CD4-positive, CD25-positive, alpha-beta regulatory T cell (primary cell): Measurements from ENCODE around the gene ARHGAP4. TPM values are rescaled to one million over a fixed set of nuclear protein-coding genes. Genes with fewer than 3 reads are reported as not detected.

Experiments
- ATAC-seq, 2 donors: fragments of 150-1000 bp; cut with Tn5 transposase; one replicate each; pipeline ENCODE4 v1.10.0; 2021; ENCODE audit warnings: low read depth in 2 of 2, moderate number of reproducible peaks in 2 of 2, moderate library complexity in 1 of 2
- DNase-seq, 3 donors: peaks; one replicate each; pipeline versions ENCODE4 v3.0.0 to v3.0.0-alpha.2; 2012 to 2022; ENCODE audit warnings: mixed read lengths in 1 of 3
- H3K27ac ChIP-seq: one replicate; pipeline ENCODE4 v1.7.0; 2013; ENCODE audit warnings: mild to moderate bottlenecking, low read length; ENCODE audit not compliant: insufficient read depth, poor library complexity, severe bottlenecking
- H3K27me3 ChIP-seq: one replicate; pipeline ENCODE4 v1.7.0; 2013; ENCODE audit warnings: low read length; ENCODE audit not compliant: control insufficient read depth, insufficient read depth
- H3K36me3 ChIP-seq: one replicate; pipeline ENCODE4 v1.7.0; 2013; ENCODE audit warnings: mild to moderate bottlenecking, low read length, moderate library complexity; ENCODE audit not compliant: control insufficient read depth, insufficient read depth
- H3K4me1 ChIP-seq: 2 replicates; pipeline ENCODE4 v1.7.0; 2013; ENCODE audit warnings: mild to moderate bottlenecking, low read length; ENCODE audit not compliant: insufficient read depth, control insufficient read depth, poor library complexity, severe bottlenecking
- H3K4me3 ChIP-seq: one replicate; pipeline ENCODE4 v1.7.0; 2013; ENCODE audit warnings: low read depth, mild to moderate bottlenecking, low read length, moderate library complexity
- H3K9me3 ChIP-seq, 2 experiments: 1 replicate in 1 of 2; 2 replicates in 1 of 2; pipeline ENCODE4 v1.7.0; 2013; ENCODE audit warnings: low read length in 2 of 2, mild to moderate bottlenecking in 1 of 2, moderate library complexity in 1 of 2; ENCODE audit not compliant: control insufficient read depth in 2 of 2
- H3K27ac Mint-ChIP-seq, 3 donors: one replicate each; pipeline ENCODE4 v1.8.0; 2020 to 2022; ENCODE audit warnings: mild to moderate bottlenecking in 3 of 3, mixed read lengths in 3 of 3, moderate library complexity in 2 of 3
- H3K27me3 Mint-ChIP-seq: one replicate; pipeline ENCODE4 v1.8.0; 2022; ENCODE audit warnings: mild to moderate bottlenecking, mixed read lengths
- H3K36me3 Mint-ChIP-seq: one replicate; pipeline ENCODE4 v1.8.0; 2020; ENCODE audit warnings: mixed read lengths
- H3K4me1 Mint-ChIP-seq, 4 donors: one replicate each; pipeline ENCODE4 v1.8.0; 2020 to 2022; ENCODE audit warnings: mixed read lengths in 4 of 4, mild to moderate bottlenecking in 1 of 4
- H3K4me3 Mint-ChIP-seq, 4 donors: one replicate each; pipeline ENCODE4 v1.8.0; 2020 to 2022; ENCODE audit warnings: mild to moderate bottlenecking in 4 of 4, mixed read lengths in 4 of 4, moderate library complexity in 3 of 4
- H3K9me3 Mint-ChIP-seq, 7 donors: one replicate each; pipeline ENCODE4 v1.8.0; 2020 to 2022; ENCODE audit warnings: mixed read lengths in 7 of 7, mild to moderate bottlenecking in 3 of 7, moderate library complexity in 2 of 7
- polyA plus RNA-seq, 4 donors: library from polyadenylated mRNA; unstranded; fragments of 300-500 nt; fragmentation: Illumina TruSeq; gene quantifications; one replicate each; pipeline ENCODE4 v1.2.3, GENCODE V29; 2021
- total RNA-seq: library from RNA; stranded (reverse); gene quantifications from one replicate; pipeline ENCODE4 v1.2.3, GENCODE V29; 2022

Gene ARHGAP4
- total and polyA plus RNA-seq, 5 donors from 2014 or later, result 73.5 to 459 (median 81.2) TPM

GRCh38 chrX:153871946-153872878 is 53.9 kb downstream of the ARHGAP4 start:
- H3K36me3 ChIP-seq, result no peaks in the 10 kb centered on the region
- H3K27me3 ChIP-seq, result no peaks in the 10 kb centered on the region
- H3K4me3 ChIP-seq, result no peak overlapping the region
- Mint-ChIP-seq H3K36me3 (no peaks in the 10 kb centered on the region), H3K27ac (no peak overlapping the region), H3K4me3 (no peak overlapping the region), H3K4me1 (peaks cover 0 to 6% (median 1%) of the 10 kb centered on the region in 4 donors), H3K27me3 (peaks cover 7% of the 10 kb centered on the region), H3K9me3 (peaks cover 0 to 8% (median 0%) of the 10 kb centered on the region in 7 donors)
- no peak overlapping the region for H3K27ac ChIP-seq
- H3K9me3 ChIP-seq, result no peaks in the 10 kb centered on the region
- no peak for DNase-seq
- no peak for ATAC-seq
- no peaks in the 10 kb centered on the region for H3K4me1 ChIP-seq

- H3K9me3 ChIP-seq, result no peaks in the 10 kb centered on the region
- Mint-ChIP-seq H3K36me3 (no peaks in the 10 kb centered on the region), H3K4me3 (no peak overlapping the region), H3K4me1 (peaks cover 0 to 5% (median 1%) of the 10 kb centered on the region in 4 donors), H3K9me3 (peaks cover 0 to 8% (median 0%) of the 10 kb centered on the region in 7 donors), H3K27me3 (peaks cover 7% of the 10 kb centered on the region), H3K27ac (peak overlapping the region in 1 of 3 donors; percentile 11)
- H3K36me3 ChIP-seq, result no peaks in the 10 kb centered on the region
- H3K4me1 ChIP-seq, result no peaks in the 10 kb centered on the region
- no peaks in the 10 kb centered on the region for H3K27me3 ChIP-seq
- DNase-seq (no peak), ATAC-seq (no peak)
- no peak overlapping the region for H3K4me3 ChIP-seq
- no peak overlapping the region for H3K27ac ChIP-seq
Observed at GRCh38 chrX:153871451-153871850, 54.6 kb downstream of the ARHGAP4 start.

GRCh38 chrX:153870791-153871360 is 55.2 kb downstream of the ARHGAP4 start:
- DNase-seq (no peak), ATAC-seq (no peak)
- H3K4me3 Mint-ChIP-seq, result no peak overlapping the region

GRCh38 chrX:153870288-153870690 is 55.8 kb downstream of the ARHGAP4 start:
- no peaks in the 10 kb centered on the region for H3K36me3 ChIP-seq
- ATAC-seq, result no peak
- no peak for DNase-seq
- Mint-ChIP-seq H3K4me1 (peaks cover 0 to 3% (median 1%) of the 10 kb centered on the region in 4 donors), H3K9me3 (peaks cover 0 to 8% (median 0%) of the 10 kb centered on the region in 7 donors), H3K27ac (no peak overlapping the region), H3K4me3 (no peak overlapping the region), H3K27me3 (peaks cover 4% of the 10 kb centered on the region), H3K36me3 (no peaks in the 10 kb centered on the region)
- H3K9me3 ChIP-seq, result no peaks in the 10 kb centered on the region
- no peaks in the 10 kb centered on the region for H3K27me3 ChIP-seq
- no peak overlapping the region for H3K4me3 ChIP-seq
- no peaks in the 10 kb centered on the region for H3K4me1 ChIP-seq
- H3K27ac ChIP-seq, result no peak overlapping the region

More at GRCh38 chrX:153870791-153871360, 55.2 kb downstream of the ARHGAP4 start:
- Mint-ChIP-seq H3K4me1 (peaks cover 0 to 3% (median 1%) of the 10 kb centered on the region in 4 donors), H3K36me3 (no peaks in the 10 kb centered on the region), H3K27ac (no peak overlapping the region), H3K9me3 (peaks cover 0 to 8% (median 0%) of the 10 kb centered on the region in 7 donors), H3K27me3 (peaks cover 7% of the 10 kb centered on the region)
- H3K36me3 ChIP-seq, result no peaks in the 10 kb centered on the region
- no peaks in the 10 kb centered on the region for H3K4me1 ChIP-seq
- no peak overlapping the region for H3K4me3 ChIP-seq
- H3K27ac ChIP-seq, result no peak overlapping the region
- no peaks in the 10 kb centered on the region for H3K27me3 ChIP-seq
- no peaks in the 10 kb centered on the region for H3K9me3 ChIP-seq

- Mint-ChIP-seq H3K27me3 (no peaks in the 10 kb centered on the region), H3K27ac (no peak overlapping the region), H3K36me3 (no peaks in the 10 kb centered on the region), H3K4me3 (no peak overlapping the region), H3K4me1 (peaks cover 0 to under 1% (median 0%) of the 10 kb centered on the region in 4 donors), H3K9me3 (peaks cover 0 to 4% (median 0%) of the 10 kb centered on the region in 7 donors)
- H3K9me3 ChIP-seq, result no peaks in the 10 kb centered on the region
- H3K27ac ChIP-seq, result no peak overlapping the region
- DNase-seq (no peak), ATAC-seq (no peak)
- H3K4me1 ChIP-seq, result no peaks in the 10 kb centered on the region
- no peaks in the 10 kb centered on the region for H3K27me3 ChIP-seq
- no peak overlapping the region for H3K4me3 ChIP-seq
- no peaks in the 10 kb centered on the region for H3K36me3 ChIP-seq
Observed at GRCh38 chrX:153869473-153870287, 56.4 kb downstream of the ARHGAP4 start.

- Mint-ChIP-seq H3K36me3 (no peaks in the 10 kb centered on the region), H3K4me1 (no peaks in the 10 kb centered on the region), H3K4me3 (no peak overlapping the region), H3K27ac (no peak overlapping the region), H3K27me3 (no peaks in the 10 kb centered on the region), H3K9me3 (peaks cover 0 to 2% (median 0%) of the 10 kb centered on the region in 7 donors)
- Histone ChIP-seq H3K36me3 (no peaks in the 10 kb centered on the region), H3K4me1 (no peaks in the 10 kb centered on the region), H3K4me3 (no peak overlapping the region), H3K27ac (no peak overlapping the region), H3K9me3 (no peaks in the 10 kb centered on the region), H3K27me3 (no peaks in the 10 kb centered on the region)
- no peak for DNase-seq
- ATAC-seq, result no peak
Observed at GRCh38 chrX:153868576-153869472, 57.2 kb downstream of the ARHGAP4 start.

GRCh38 chrX:153867671-153868070 is 58.4 kb downstream of the ARHGAP4 start:
- Histone ChIP-seq H3K4me1 (no peaks in the 10 kb centered on the region), H3K27me3 (no peaks in the 10 kb centered on the region), H3K4me3 (no peak overlapping the region), H3K9me3 (no peaks in the 10 kb centered on the region), H3K36me3 (no peaks in the 10 kb centered on the region), H3K27ac (no peak overlapping the region)
- no peak overlapping the region for H3K4me3 Mint-ChIP-seq
- H3K27me3 Mint-ChIP-seq, result no peaks in the 10 kb centered on the region
- H3K4me1 Mint-ChIP-seq, result no peaks in the 10 kb centered on the region
- H3K27ac Mint-ChIP-seq, result no peak overlapping the region
- H3K36me3 Mint-ChIP-seq, result no peaks in the 10 kb centered on the region
- ATAC-seq (no peak), DNase-seq (no peak)
- H3K9me3 Mint-ChIP-seq, result no peaks in the 10 kb centered on the region
